HepG2 (cell line): ENCODE results near the gene MBLAC1. TPM values are rescaled to one million over a fixed set of nuclear protein-coding genes. Genes with fewer than 3 reads are reported as not detected.
A peak's percentile ranks its signal among the peaks of the same experiment; 100 is the strongest.

ENCODE experiments used
- ATAC-seq: fragments of 200-7000 bp; cut with Tn5 transposase; 3 replicates; pipeline ENCODE4 v1.9.1; 2020; ENCODE audit warnings: mild to moderate bottlenecking, moderate library complexity
- BruUV-seq: library from RNA; stranded (reverse); fragments of 400-500 nt; replicated peaks from 2 replicates; lab custom pipeline; 2021; lab: Mats Ljungman, UMichigan
- CTCF ChIA-PET: fragments of 300-600 bp; formaldehyde crosslinking; extraction: SDS; loops from one replicate; lab custom pipeline; 2021; ENCODE audit warnings: low total read pairs, inconsistent platforms, low intra/inter-chr PET ratio; lab: Yijun Ruan, JAX
- POLR2A ChIA-PET: fragments of 350-600 bp; sonication (Branson Sonifier 250); formaldehyde crosslinking; loops from one replicate; lab custom pipeline; 2020; ENCODE audit warnings: antibody characterized with exemption, inconsistent platforms; lab: Yijun Ruan, JAX
- DNase-seq: peaks from one replicate; pipeline ENCODE4 v3.0.0-alpha.2; 2015; ENCODE audit warnings: low spot score
- FAIRE-seq: peaks from 3 replicates; lab custom pipeline; 2011; peaks lifted over from hg19 to GRCh38; lab: Jason Lieb, UNC
- H2AFZ ChIP-seq: one replicate; pipeline ENCODE4 v1.6.1; 2011; ENCODE audit warnings: low read length, inconsistent platforms
- H3K27ac ChIP-seq: fragments of 300-600 bp; 3 replicates; pipeline ENCODE4 v1.8.0; 2011; ENCODE audit warnings: mixed run types, mild to moderate bottlenecking, mixed read lengths, low read length, inconsistent platforms; ENCODE audit not compliant: insufficient read depth; ENCODE audit errors: extremely low read length
- H3K27me3 ChIP-seq, 2 experiments: fragments of 200-600 bp in 1 of 2; 2 replicates in 1 of 2; 3 replicates in 1 of 2; pipeline versions ENCODE4 v1.6.0 to v1.8.0; 2011; ENCODE audit warnings: low read length in 2 of 2, mild to moderate bottlenecking in 2 of 2, moderate library complexity in 2 of 2, inconsistent platforms in 1 of 2; ENCODE audit not compliant: insufficient read depth in 2 of 2, control insufficient read depth in 1 of 2
- H3K36me3 ChIP-seq, 2 experiments: fragments of 200-600 bp in 1 of 2; replicated peaks in 1 of 2; 2 replicates in 1 of 2; 3 replicates in 1 of 2; pipeline versions ENCODE4 v1.5.1 to v1.8.0; 2011; ENCODE audit warnings: low read length in 2 of 2, inconsistent platforms in 1 of 2; ENCODE audit not compliant: insufficient read depth in 2 of 2, control insufficient read depth in 1 of 2
- H3K4me1 ChIP-seq: 2 replicates; pipeline ENCODE4 v1.5.1; 2012; ENCODE audit warnings: low read length, inconsistent platforms; ENCODE audit not compliant: insufficient read depth
- H3K4me2 ChIP-seq: 2 replicates; pipeline ENCODE4 v1.6.0; 2011; ENCODE audit warnings: low read depth, low read length, inconsistent platforms
- H3K4me3 ChIP-seq, 3 experiments: fragments of 200-600 bp in 1 of 3; sonication (generic), shearing (Covaris generic) in 1 of 3; replicated peaks in 1 of 3; 2 replicates each; pipeline ENCODE4 v1.5.1; 2011 to 2016; ENCODE audit warnings: low read length in 3 of 3, inconsistent platforms in 2 of 3, low read depth in 2 of 3, mild to moderate bottlenecking in 2 of 3, control low read depth in 1 of 3, mixed read lengths in 1 of 3; ENCODE audit not compliant: insufficient read depth in 1 of 3
- H3K79me2 ChIP-seq: one replicate; pipeline ENCODE4 v1.6.1; 2011; ENCODE audit warnings: low read length, inconsistent platforms; ENCODE audit not compliant: insufficient read depth
- H3K9ac ChIP-seq: 2 replicates; pipeline ENCODE4 v1.6.0; 2011; ENCODE audit warnings: mild to moderate bottlenecking, low read depth, low read length, inconsistent platforms; ENCODE audit not compliant: insufficient read depth
- H3K9me3 ChIP-seq: 2 replicates; pipeline ENCODE4 v1.5.1; 2012; ENCODE audit warnings: mild to moderate bottlenecking, low read length
- H4K20me1 ChIP-seq: 2 replicates; pipeline ENCODE4 v1.6.0; 2011; ENCODE audit warnings: inconsistent platforms, mild to moderate bottlenecking, low read length, moderate library complexity; ENCODE audit not compliant: insufficient read depth
- AHDC1 ChIP-seq: sonication (generic); formaldehyde crosslinking; IDR thresholded peaks from 2 replicates; pipeline ENCODE4 v1.5.1; 2020; ENCODE audit warnings: mild to moderate bottlenecking, missing genetic modification reagents, borderline replicate concordance
- BRD4 ChIP-seq: sonication (generic); formaldehyde crosslinking; IDR thresholded peaks from 2 replicates; pipeline ENCODE4 v1.4.0; 2020; ENCODE audit warnings: missing genetic modification reagents
- HOXD1 ChIP-seq: sonication (generic); formaldehyde crosslinking; IDR thresholded peaks from 2 replicates; pipeline ENCODE4 v1.5.0; 2020; ENCODE audit warnings: missing genetic modification reagents
- MEIS2 ChIP-seq: sonication (generic); formaldehyde crosslinking; IDR thresholded peaks from 2 replicates; pipeline ENCODE4 v1.9.0; 2021; ENCODE audit warnings: mild to moderate bottlenecking, missing genetic modification reagents
- NFYC ChIP-seq: IDR thresholded peaks from 2 replicates; pipeline ENCODE4 v1.6.1; 2016; ENCODE audit warnings: missing genetic modification reagents, missing compliant biosample characterization
- ZNF350 ChIP-seq: sonication (generic); formaldehyde crosslinking; IDR thresholded peaks from 2 replicates; pipeline ENCODE4 v1.4.0; 2020; ENCODE audit warnings: mild to moderate bottlenecking, low read depth, missing genetic modification reagents, borderline replicate concordance
- ZNF816 ChIP-seq: sonication (generic); formaldehyde crosslinking; IDR thresholded peaks from 2 replicates; pipeline ENCODE4 v1.8.0; 2022; ENCODE audit warnings: missing genetic modification reagents, mild to moderate bottlenecking, borderline replicate concordance
- ZNF839 ChIP-seq: sonication (generic); formaldehyde crosslinking; IDR thresholded peaks from 2 replicates; pipeline ENCODE4 v1.4.0; 2020; ENCODE audit warnings: missing genetic modification reagents, mild to moderate bottlenecking, borderline replicate concordance
- WGBS: methylation state at CpG from one replicate; pipeline ENCODE4 v1.1.6; 2017; ENCODE audit warnings: low lambda C conversion rate; 5-methylcytosine and 5-hydroxymethylcytosine counted together
- in situ Hi-C: cut with HindIII; loops from 2 replicates; pipeline ENCODE4 v1.10.0; 2017; ENCODE audit warnings: low pct_unique_long_range_greater_than_20kb; ENCODE audit not compliant: extremely low pct_ligation_motif_present
- intact Hi-C: fragments of 100-400 bp; cut with micrococcal nuclease; formaldehyde crosslinking; loops from one replicate; pipeline ENCODE4 v1.10.0; 2022; ENCODE audit not compliant: unreplicated experiment
- polyA plus RNA-seq, 8 experiments: library from polyadenylated mRNA; depleted of rRNA in 3 of 8; stranded (reverse) in 7 of 8; unstranded in 1 of 8; fragments of >200 nt; fragmentation: Illumina TruSeq in 4 of 8; extraction: Trizol in 4 of 8; gene quantifications; 2 replicates each; pipeline versions ENCODE4 v1.2.1 to v1.2.3, GENCODE V29; 2011 to 2016; ENCODE audit warnings: low read depth in 4 of 8, missing spikeins in 1 of 8, mixed read lengths in 1 of 8; ENCODE audit not compliant: insufficient read depth in 1 of 8
- total RNA-seq, 5 experiments: library from RNA; depleted of rRNA; stranded (reverse); fragments of >200 nt; fragmentation: Illumina TruSeq; extraction: Trizol; gene quantifications; 2 replicates each; pipeline ENCODE4 v1.2.3, GENCODE V29; 2016; ENCODE audit warnings: low read depth in 1 of 5
- TF ChIP-seq, protein P1 (sequence below): sonication (generic); formaldehyde crosslinking; IDR thresholded peaks from 2 replicates; pipeline ENCODE4 v1.4.0; 2020; ENCODE audit warnings: mild to moderate bottlenecking, missing genetic modification reagents
- TF ChIP-seq, protein P2 (sequence below): sonication (generic); formaldehyde crosslinking; IDR thresholded peaks from 2 replicates; pipeline ENCODE4 v1.8.1; 2023; ENCODE audit warnings: missing genetic modification reagents, inconsistent platforms, borderline replicate concordance
- TF ChIP-seq, protein P3 (sequence below): sonication (generic); formaldehyde crosslinking; IDR thresholded peaks from 2 replicates; pipeline ENCODE4 v1.4.0; 2020; ENCODE audit warnings: mild to moderate bottlenecking, missing genetic modification reagents

Gene MBLAC1
- total and polyA plus RNA-seq, 2 of the 13 experiments (the other 11 are each of a cell fraction or from before 2014, with no cell fraction given), result 0.79 to 2.1 TPM

DNA sequence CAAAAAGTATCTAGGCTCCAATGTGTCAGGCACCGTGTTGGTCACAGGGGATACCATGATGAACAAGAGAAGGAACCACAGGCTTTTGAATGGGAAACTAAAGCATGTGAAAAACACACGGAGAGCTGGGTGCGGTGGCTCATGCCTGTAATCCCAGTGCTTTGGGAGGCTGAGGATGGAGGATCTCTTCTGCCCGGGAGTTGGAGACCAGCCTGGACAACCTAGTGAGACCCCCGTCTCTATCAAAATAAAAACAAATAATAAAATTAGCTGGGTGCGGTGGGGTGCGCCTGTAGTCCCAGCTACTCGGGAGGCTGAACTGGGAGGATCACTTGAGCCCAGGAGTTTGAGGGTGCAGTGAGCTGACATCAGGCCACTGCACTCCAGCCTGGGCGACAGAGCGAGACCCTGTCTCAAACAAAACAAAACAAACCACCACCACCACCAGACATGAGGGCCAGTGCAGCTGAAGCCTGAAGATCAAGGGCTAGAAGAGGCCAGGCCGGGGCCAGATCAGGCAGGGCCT, 38.6 kb upstream of the MBLAC1 start:
- ATAC-seq, result 0 out of 3 replicates have a peak, but pooled peaks have one; percentile 1
- Histone ChIP-seq H3K4me2 (peak overlapping the region; percentile 87), H3K36me3 (peaks cover 18 to 30% of the 10 kb centered on the region in 2 experiments), H3K4me1 (peaks cover 29% of the 10 kb centered on the region), H2AFZ (peak overlapping the region; percentile 20), H3K9me3 (no peaks in the 10 kb centered on the region), H3K4me3 (peak overlapping the region; percentile 83 to 97 (median 84)), H3K27me3 (no peaks in the 10 kb centered on the region; a peak in 1 of 5 replicates), H4K20me1 (no peaks in the 10 kb centered on the region), H3K27ac (peak overlapping the region; percentile 74), H3K79me2 (peaks cover 10% of the 10 kb centered on the region), H3K9ac (peak overlapping the region; percentile 96)
- WGBS, result 78% methylated on average over 11 of the region's 11 CpGs
- TSS peak; percentile 45 for BruUV-seq
- intact Hi-C loops (no loop called here), in situ Hi-C loops (no loop called here)
- FAIRE-seq, result no peak
- ChIA-PET CTCF (no interaction called here), POLR2A (interaction anchor here (1.0 to 2.7 kb wide), 3 partner anchors 13 to 61 kb away, joined by 3 to 29 read pairs (median 4); partner anchors contain the start of genes AP4M1, LAMTOR4, MBLAC1 and MCM7)
- no peak for DNase-seq
- TF ChIP-seq, protein P1, sequence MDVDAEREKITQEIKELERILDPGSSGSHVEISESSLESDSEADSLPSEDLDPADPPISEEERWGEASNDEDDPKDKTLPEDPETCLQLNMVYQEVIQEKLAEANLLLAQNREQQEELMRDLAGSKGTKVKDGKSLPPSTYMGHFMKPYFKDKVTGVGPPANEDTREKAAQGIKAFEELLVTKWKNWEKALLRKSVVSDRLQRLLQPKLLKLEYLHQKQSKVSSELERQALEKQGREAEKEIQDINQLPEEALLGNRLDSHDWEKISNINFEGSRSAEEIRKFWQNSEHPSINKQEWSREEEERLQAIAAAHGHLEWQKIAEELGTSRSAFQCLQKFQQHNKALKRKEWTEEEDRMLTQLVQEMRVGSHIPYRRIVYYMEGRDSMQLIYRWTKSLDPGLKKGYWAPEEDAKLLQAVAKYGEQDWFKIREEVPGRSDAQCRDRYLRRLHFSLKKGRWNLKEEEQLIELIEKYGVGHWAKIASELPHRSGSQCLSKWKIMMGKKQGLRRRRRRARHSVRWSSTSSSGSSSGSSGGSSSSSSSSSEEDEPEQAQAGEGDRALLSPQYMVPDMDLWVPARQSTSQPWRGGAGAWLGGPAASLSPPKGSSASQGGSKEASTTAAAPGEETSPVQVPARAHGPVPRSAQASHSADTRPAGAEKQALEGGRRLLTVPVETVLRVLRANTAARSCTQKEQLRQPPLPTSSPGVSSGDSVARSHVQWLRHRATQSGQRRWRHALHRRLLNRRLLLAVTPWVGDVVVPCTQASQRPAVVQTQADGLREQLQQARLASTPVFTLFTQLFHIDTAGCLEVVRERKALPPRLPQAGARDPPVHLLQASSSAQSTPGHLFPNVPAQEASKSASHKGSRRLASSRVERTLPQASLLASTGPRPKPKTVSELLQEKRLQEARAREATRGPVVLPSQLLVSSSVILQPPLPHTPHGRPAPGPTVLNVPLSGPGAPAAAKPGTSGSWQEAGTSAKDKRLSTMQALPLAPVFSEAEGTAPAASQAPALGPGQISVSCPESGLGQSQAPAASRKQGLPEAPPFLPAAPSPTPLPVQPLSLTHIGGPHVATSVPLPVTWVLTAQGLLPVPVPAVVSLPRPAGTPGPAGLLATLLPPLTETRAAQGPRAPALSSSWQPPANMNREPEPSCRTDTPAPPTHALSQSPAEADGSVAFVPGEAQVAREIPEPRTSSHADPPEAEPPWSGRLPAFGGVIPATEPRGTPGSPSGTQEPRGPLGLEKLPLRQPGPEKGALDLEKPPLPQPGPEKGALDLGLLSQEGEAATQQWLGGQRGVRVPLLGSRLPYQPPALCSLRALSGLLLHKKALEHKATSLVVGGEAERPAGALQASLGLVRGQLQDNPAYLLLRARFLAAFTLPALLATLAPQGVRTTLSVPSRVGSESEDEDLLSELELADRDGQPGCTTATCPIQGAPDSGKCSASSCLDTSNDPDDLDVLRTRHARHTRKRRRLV (CRISPR knock-in tag), result no peak
- 0 out of 2 replicates have a peak, but pooled peaks have one; percentile 5 for TF ChIP-seq BRD4 (CRISPR knock-in tag)
- TF ChIP-seq ZNF839 (CRISPR knock-in tag), result 0 out of 2 replicates have a peak, but pooled peaks have one; percentile 3
- no peak for TF ChIP-seq MEIS2 (CRISPR knock-in tag)
- TF ChIP-seq ZNF816 (CRISPR knock-in tag), result peak; percentile 7; the same call in 1 of the 2 replicates
- no peak for TF ChIP-seq HOXD1
- TF ChIP-seq NFYC (CRISPR knock-in tag), result no peak
- TF ChIP-seq AHDC1, result 0 out of 2 replicates have a peak, but pooled peaks have one; percentile 36
- TF ChIP-seq, protein P2, sequence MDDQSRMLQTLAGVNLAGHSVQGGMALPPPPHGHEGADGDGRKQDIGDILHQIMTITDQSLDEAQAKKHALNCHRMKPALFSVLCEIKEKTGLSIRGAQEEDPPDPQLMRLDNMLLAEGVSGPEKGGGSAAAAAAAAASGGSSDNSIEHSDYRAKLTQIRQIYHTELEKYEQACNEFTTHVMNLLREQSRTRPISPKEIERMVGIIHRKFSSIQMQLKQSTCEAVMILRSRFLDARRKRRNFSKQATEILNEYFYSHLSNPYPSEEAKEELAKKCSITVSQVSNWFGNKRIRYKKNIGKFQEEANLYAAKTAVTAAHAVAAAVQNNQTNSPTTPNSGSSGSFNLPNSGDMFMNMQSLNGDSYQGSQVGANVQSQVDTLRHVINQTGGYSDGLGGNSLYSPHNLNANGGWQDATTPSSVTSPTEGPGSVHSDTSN (CRISPR knock-in tag), result no peak
- TF ChIP-seq, protein P3, sequence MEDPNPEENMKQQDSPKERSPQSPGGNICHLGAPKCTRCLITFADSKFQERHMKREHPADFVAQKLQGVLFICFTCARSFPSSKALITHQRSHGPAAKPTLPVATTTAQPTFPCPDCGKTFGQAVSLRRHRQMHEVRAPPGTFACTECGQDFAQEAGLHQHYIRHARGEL (CRISPR knock-in tag), result no peak
- TF ChIP-seq ZNF350 (CRISPR knock-in tag), result no peak
